Measurements from ENCODE around the gene CFAP161. TPM values are rescaled to one million over a fixed set of nuclear protein-coding genes. Genes with fewer than 3 reads are reported as not detected.

Gene CFAP161
- total and polyA plus RNA-seq, 9 of the 15 experiments (the other 6 are each of a cell fraction or from before 2014, with no cell fraction given) = 25.8 to 83.3 (median 75.6) TPM

- TF ChIP-seq DDX20 (tag; IDR thresholded peaks at IDR 0.05; ENCODE audit: low read depth) = no peak
- no peak for TF ChIP-seq CCAR2 (IDR thresholded peaks at IDR 0.05; ENCODE audit: low read depth, low read length)
- no peak for TF ChIP-seq SIN3B (IDR thresholded peaks at IDR 0.05; ENCODE audit: low read depth)
- TF ChIP-seq ZNF511 (CRISPR knock-in tag; IDR thresholded peaks at IDR 0.05) = no peak
- TF ChIP-seq MEF2A (IDR thresholded peaks at IDR 0.05; ENCODE audit: control insufficient read depth, low read depth, low read length) = no peak
- no peak for TF ChIP-seq TCFL5 (CRISPR knock-in tag; conservative IDR thresholded peaks at IDR 0.05)
- TF ChIP-seq MTA1 (IDR thresholded peaks at IDR 0.05; ENCODE audit: borderline replicate concordance) = no peak
- no peak for TF ChIP-seq SREBF2 (CRISPR knock-in tag; IDR thresholded peaks at IDR 0.05)
- no peak for TF ChIP-seq ZNF764 (CRISPR knock-in tag; IDR thresholded peaks at IDR 0.05; ENCODE audit: low read depth)
- TF ChIP-seq ZBTB33 (CRISPR knock-in tag; IDR thresholded peaks at IDR 0.05) = no peak
Observed at GRCh38 chr15:81170511-81170910, 36.4 kb downstream of the CFAP161 start (continued).

GRCh38 chr15:81171286-81171685, 37.2 kb downstream of the CFAP161 start:
- H2AFZ ChIP-seq (ENCODE audit: low read depth, low read length) = no peak overlapping the region
- DNase-seq (ENCODE audit: extremely low read depth in 1 of 4, low spot score in 3 of 4) = no peak
- H3K9me1 ChIP-seq (ENCODE audit: control insufficient read depth, insufficient read depth, low read length) = no peaks in the 10 kb centered on the region
- POLR2A ChIA-PET = no interaction called here
- no peaks in the 10 kb centered on the region for H3K27me3 ChIP-seq (ENCODE audit: control insufficient read depth in 2 of 2, insufficient read depth in 2 of 2, low read length in 2 of 2)
- H3K9me3 ChIP-seq (replicated peaks; ENCODE audit: control insufficient read depth, insufficient read depth, low read depth, low read length) = no peaks in the 10 kb centered on the region
- H3K4me2 ChIP-seq (ENCODE audit: insufficient read depth, low read length) = no peak overlapping the region
- CTCF ChIA-PET (ENCODE audit: low intra/inter-chr PET ratio) = no interaction called here
- H3K27ac ChIP-seq (ENCODE audit: extremely low read depth, low read depth, low read length) = no peak overlapping the region
- H3K4me3 ChIP-seq = no peak overlapping the region
- H3K9ac ChIP-seq (ENCODE audit: insufficient read depth in 1 of 2, low read depth in 2 of 2, low read length in 2 of 2) = no peak overlapping the region
- no peaks in the 10 kb centered on the region for H4K20me1 ChIP-seq (replicated peaks; ENCODE audit: control insufficient read depth, insufficient read depth, low read length)
- intact Hi-C loops (cut with micrococcal nuclease) = no loop called here
- peaks cover 16 to 37% of the 10 kb centered on the region in 2 experiments for H3K4me1 ChIP-seq (replicated peaks in 1 of 2; ENCODE audit: control insufficient read depth in 2 of 2, insufficient read depth in 2 of 2, low read length in 2 of 2)
- no peak for ATAC-seq
- BruUV-seq (replicated peaks) = no TSS peak
- in situ Hi-C loops (cut with MboI) = no loop called here
- H3K79me2 ChIP-seq (ENCODE audit: control insufficient read depth, insufficient read depth, low read length) = no peaks in the 10 kb centered on the region
- no peak for FAIRE-seq
- H3K36me3 ChIP-seq (ENCODE audit: control insufficient read depth, insufficient read depth, low read length) = peaks cover 10% of the 10 kb centered on the region
- TF ChIP-seq BRF1 (IDR thresholded peaks at IDR 0.05; ENCODE audit: borderline replicate concordance, extremely low read depth, insufficient read length) = no peak
- TF ChIP-seq HMG20A (CRISPR knock-in tag; conservative IDR thresholded peaks at IDR 0.05) = no peak
- TF ChIP-seq ZNF324 (CRISPR knock-in tag; IDR thresholded peaks at IDR 0.05) = no peak
- no peak for TF ChIP-seq ZNF830 (CRISPR knock-in tag; IDR thresholded peaks at IDR 0.05)
- TF ChIP-seq POLR3A (IDR thresholded peaks at IDR 0.05; ENCODE audit: borderline replicate concordance, extremely low read depth, insufficient read depth, insufficient read length) = no peak
- no peak for TF ChIP-seq ZNF449 (CRISPR knock-in tag; IDR thresholded peaks at IDR 0.05)
